ENCODE measurements around the gene POLA1.

DNA sequence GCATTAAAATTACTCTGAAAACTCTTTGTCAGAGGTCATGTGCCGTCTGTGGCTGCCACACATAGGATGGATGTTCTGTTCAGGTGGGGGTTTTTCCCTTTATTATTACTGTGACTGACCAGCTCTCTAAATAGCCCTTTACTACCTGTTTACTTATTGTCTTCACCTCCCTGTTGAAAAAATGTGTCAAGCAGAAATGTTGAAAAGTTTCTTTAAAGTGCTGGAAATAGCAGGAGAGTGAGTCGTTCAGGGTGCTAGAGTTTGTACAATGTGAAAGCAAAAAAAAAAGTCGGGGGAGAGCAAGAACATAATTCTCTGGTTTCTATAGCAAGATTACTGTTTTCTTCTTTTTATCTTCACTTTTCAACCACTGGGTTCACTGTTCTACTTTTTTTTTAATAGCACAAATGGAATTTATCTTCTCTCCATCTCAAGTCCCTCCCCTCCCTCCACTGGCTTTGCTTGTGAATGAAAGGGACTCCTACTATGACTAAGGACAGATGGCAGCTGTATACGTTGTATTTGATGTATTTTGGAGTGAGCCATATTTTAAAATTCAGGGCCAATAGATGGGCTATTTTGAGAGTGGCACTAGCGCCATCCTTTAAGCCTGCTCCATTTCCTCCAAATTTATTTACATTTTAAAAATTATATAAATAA, 288.7 kb downstream of the POLA1 start:
- TF ChIP-seq, protein P1, sequence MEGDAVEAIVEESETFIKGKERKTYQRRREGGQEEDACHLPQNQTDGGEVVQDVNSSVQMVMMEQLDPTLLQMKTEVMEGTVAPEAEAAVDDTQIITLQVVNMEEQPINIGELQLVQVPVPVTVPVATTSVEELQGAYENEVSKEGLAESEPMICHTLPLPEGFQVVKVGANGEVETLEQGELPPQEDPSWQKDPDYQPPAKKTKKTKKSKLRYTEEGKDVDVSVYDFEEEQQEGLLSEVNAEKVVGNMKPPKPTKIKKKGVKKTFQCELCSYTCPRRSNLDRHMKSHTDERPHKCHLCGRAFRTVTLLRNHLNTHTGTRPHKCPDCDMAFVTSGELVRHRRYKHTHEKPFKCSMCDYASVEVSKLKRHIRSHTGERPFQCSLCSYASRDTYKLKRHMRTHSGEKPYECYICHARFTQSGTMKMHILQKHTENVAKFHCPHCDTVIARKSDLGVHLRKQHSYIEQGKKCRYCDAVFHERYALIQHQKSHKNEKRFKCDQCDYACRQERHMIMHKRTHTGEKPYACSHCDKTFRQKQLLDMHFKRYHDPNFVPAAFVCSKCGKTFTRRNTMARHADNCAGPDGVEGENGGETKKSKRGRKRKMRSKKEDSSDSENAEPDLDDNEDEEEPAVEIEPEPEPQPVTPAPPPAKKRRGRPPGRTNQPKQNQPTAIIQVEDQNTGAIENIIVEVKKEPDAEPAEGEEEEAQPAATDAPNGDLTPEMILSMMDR (IDR thresholded peaks at IDR 0.05): no peak
- no peak for TF ChIP-seq POLR2A (IDR thresholded peaks at IDR 0.05)

All from adrenal gland (tissue), 5 donors.